ENCODE results near the gene GALK2.

GALK2 gene

GRCh38 chr15:49169880-49170597 is at the start of gene GALK2:
TSS of gene GALK2 (plus strand) at chr15:49170247. CDS start at chr15:49170323, 76 bp downstream.
- peak; percentile 48 for DNase-seq (ENCODE audit: low read depth)

GRCh38 chr15:49120832-49121231 is 49.2 kb upstream of the GALK2 start:
- H3K4me3 ChIP-seq (ENCODE audit: low read depth, low read length): no peak overlapping the region
- DNase-seq (ENCODE audit: low read depth): no peak

More at GRCh38 chr15:49169880-49170597, at the start of gene GALK2:
- H3K4me3 ChIP-seq (ENCODE audit: low read depth, low read length): peak within 1 kb of the TSS; percentile 74

DNA sequence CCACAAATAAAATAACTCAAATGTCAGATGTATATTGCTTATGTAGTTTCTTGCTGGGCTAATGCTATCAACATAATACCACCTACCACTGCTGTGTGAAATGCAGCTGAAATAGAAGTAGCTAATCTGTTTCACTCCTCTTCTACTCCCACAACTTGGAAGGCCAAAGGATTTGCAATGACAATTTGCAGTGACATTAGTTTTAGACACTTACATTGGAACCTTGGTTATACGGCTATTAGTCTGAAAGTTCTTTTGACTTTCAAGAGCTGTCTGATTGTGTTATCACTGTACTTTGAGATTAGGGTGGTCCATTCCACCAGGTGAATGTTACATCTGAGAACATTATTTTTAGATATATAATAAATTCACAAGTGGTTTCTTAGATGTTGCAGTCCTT is 48.1 kb upstream of the GALK2 start:
- no peak overlapping the region for H3K4me3 ChIP-seq (ENCODE audit: low read depth, low read length)
- DNase-seq (ENCODE audit: low read depth): no peak

- no peak overlapping the region for H3K4me3 ChIP-seq (ENCODE audit: low read depth, low read length)
- DNase-seq (ENCODE audit: low read depth): no peak
Measured at GRCh38 chr15:49122541-49123062, 47.4 kb upstream of the GALK2 start.

- no peak overlapping the region for H3K4me3 ChIP-seq (ENCODE audit: low read depth, low read length)
- no peak for DNase-seq (ENCODE audit: low read depth)
Measured at GRCh38 chr15:49124371-49124770, 45.7 kb upstream of the GALK2 start.

GRCh38 chr15:49131403-49131802 is 38.6 kb upstream of the GALK2 start:
- no peak for DNase-seq (ENCODE audit: low read depth)
- H3K4me3 ChIP-seq (ENCODE audit: low read depth, low read length): no peak overlapping the region

DNA sequence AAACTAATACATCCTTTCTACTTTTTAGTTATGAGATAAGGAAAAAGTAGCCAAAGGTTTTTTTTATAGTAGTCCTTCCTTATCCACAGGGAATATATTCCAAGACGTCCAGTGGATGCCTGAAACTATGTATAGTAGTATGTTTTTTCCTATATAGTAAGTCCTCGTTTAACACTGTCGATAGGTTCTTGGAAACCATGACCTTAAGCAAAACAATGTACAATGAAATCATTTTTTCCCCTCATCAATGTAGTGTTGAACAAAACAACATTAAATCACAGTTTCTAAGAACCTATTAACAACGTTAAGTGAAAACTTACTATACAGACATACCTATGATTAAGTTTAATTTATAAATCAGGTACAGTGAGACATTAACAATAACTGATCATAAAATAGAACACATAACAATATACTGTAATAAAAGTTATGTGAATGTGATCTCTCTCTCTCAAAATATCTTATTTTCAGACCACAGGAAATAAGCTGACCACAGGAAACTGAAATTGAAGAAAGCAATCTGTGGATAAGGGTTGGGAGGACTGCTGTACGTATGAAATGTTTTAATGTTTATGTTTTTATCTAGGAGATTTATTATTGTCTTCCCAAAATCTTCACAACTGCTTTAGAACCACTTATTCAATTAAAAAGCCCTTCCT is 35.2 kb upstream of the GALK2 start:
- no peak for DNase-seq (ENCODE audit: low read depth)
- no peak overlapping the region for H3K4me3 ChIP-seq (ENCODE audit: low read depth, low read length)

GRCh38 chr15:49135342-49135857 is 34.6 kb upstream of the GALK2 start:
- no peak for DNase-seq (ENCODE audit: low read depth)
- no peak overlapping the region for H3K4me3 ChIP-seq (ENCODE audit: low read depth, low read length)

DNA sequence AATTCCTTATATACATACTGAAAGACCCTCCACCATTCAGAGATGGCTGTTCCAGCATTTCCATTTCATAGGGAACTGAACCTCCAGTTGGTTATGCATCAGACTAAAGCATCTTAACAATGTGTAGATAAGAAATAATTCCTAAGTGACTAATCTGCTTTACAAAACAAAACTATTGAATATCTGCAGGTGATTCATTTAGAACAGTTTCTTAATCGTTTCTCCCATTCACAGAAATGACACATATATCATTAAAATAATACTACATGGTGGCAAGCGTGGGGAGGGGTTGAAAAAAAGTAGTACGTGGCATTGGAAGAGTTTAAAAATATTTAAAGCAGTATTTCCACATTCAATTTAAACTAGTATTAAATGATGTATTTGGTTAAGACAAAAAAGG is 34.1 kb upstream of the GALK2 start:
- DNase-seq (ENCODE audit: low read depth): peak; percentile 24
- H3K4me3 ChIP-seq (ENCODE audit: low read depth, low read length): no peak overlapping the region

DNA sequence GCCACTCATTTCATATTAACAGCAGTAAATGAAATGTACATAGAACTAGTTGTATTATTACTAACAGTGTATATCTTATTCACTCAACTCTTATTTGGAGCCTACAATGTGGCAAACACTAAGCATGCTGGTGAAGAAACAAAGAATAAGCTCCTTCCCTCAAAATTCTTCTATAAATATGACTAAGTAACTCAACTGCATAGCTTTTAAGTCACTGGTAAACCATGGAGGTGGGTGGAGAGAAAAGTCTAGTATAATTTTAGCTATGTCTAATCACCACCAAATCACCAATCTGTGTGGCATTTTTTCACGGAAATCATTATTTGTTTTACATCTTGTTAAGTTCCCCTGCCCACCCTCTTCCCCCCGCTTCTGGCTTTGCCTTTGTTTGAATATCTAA is 32.2 kb upstream of the GALK2 start:
- H3K4me3 ChIP-seq (ENCODE audit: low read depth, low read length): no peak overlapping the region
- DNase-seq (ENCODE audit: low read depth): no peak

- no peak overlapping the region for H3K4me3 ChIP-seq (ENCODE audit: low read depth, low read length)
- no peak for DNase-seq (ENCODE audit: low read depth)
Measured at GRCh38 chr15:49145651-49146609, 24.1 kb upstream of the GALK2 start.

- no peak overlapping the region for H3K4me3 ChIP-seq (ENCODE audit: low read depth, low read length)
- no peak for DNase-seq (ENCODE audit: low read depth)
Measured at GRCh38 chr15:49148298-49148697, 21.7 kb upstream of the GALK2 start.

DNA sequence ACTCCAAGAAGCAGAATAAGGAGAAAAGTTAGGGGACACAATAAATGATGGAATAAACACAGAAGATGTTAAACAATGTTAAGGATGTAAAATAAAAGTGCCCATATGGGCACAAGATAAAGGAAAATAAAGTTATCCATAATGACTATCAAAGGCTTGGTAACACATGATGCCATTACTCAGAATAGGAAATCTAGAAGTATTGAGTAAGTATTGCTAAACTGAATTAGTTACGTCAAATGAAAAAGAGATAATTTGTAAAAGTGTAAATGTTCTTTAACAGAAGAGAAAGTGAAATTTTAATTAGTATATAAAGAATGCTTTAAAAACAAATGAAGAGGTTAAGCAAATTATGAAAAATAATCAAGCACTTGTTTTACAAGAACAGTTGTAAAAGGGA is 21.3 kb upstream of the GALK2 start:
- no peak for DNase-seq (ENCODE audit: low read depth)
- H3K4me3 ChIP-seq (ENCODE audit: low read depth, low read length): no peak overlapping the region

- no peak overlapping the region for H3K4me3 ChIP-seq (ENCODE audit: low read depth, low read length)
- no peak for DNase-seq (ENCODE audit: low read depth)
Measured at GRCh38 chr15:49151831-49152230, 18.2 kb upstream of the GALK2 start.

DNA sequence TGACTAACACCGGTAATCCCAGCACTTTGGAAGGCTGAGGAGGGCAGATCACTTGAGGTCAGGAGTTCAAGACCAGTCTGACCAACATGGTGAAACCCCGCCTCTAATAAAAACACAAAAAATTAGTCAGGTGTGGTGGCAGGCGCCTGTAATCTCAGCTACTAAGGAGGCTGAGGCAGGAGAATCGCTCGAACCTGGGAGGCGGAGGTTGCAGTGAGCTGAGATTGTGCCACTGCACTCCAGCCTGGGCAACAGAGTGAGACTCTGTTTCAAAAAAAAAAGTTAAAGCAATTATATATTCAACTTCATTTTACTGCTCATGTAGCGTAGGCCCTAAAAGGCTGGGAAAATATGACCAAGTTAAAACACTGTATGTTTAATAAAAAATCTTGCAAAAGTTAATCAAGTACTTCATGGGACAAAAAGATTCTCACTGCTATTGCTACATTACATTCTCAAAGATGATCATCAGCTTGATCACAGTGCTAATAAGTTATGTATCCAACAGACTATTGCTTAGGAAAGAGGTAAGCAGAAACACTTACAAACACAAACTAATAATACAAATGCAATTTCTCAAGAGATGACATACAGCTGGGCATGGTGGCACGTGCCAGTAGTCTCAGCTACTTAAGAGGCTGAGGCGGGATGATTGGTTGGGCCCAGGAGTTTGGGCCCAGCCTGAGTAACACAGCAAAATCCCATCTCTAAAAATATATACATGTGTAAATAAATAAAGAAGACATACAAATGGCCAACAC is 17.3 kb upstream of the GALK2 start:
- no peak for DNase-seq (ENCODE audit: low read depth)
- no peak overlapping the region for H3K4me3 ChIP-seq (ENCODE audit: low read depth, low read length)

GRCh38 chr15:49154359-49154758 is 15.7 kb upstream of the GALK2 start:
- no peak for DNase-seq (ENCODE audit: low read depth)
- peak overlapping the region; percentile 90 for H3K4me3 ChIP-seq (ENCODE audit: low read depth, low read length)

- H3K4me3 ChIP-seq (ENCODE audit: low read depth, low read length): peak overlapping the region; percentile 90
- DNase-seq (ENCODE audit: low read depth): no peak
Measured at GRCh38 chr15:49154799-49155109, 15.3 kb upstream of the GALK2 start.

DNA sequence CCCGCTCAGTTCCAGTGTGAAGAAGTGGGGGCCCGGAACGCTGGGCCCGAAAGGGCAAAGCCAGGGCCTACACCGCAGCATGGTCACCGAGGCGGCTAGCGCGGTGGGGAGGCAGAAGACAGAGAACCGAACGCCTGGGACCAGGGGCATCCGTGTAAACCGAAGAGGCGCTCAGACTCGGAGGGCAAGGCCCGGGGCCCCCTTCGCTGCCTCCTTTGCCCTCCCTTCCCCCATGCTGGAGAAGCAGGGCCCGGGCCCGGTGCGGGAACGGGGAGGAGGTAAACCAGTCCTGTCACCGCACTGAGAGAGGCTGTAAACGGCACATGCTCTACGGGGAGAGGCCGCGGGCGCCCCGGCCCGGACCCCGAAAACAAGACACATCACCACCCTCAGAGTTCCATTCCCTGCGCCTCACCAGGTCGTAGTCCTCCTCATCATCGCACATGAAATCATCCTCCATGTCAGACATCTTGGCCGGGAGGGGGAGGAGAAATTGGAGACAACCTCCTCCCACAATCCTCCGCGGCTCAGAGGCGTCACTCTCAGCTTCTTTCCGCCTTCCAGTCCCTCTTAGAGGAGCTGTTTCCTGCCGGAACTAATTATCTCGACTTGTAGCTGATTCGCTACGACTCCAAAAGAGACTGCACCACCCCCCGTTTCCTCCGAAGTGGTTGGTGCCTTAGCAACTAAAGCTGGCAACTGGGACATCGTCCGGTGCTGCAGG is 14.8 kb upstream of the GALK2 start, which contains the start of gene COPS2:
Gene COPS2 (minus strand): TSS at position 490 of the 724 bp plus-strand sequence. CDS start 21 bp downstream, at position 469.
- DNase-seq (ENCODE audit: low read depth): peak; percentile 97

More for the DNA sequence above, 14.8 kb upstream of the GALK2 start, which contains the start of gene COPS2:
- H3K4me3 ChIP-seq (ENCODE audit: low read depth, low read length): peak within 1 kb of the TSS; percentile 90

Measured in skeletal muscle cell (primary cell).